GM23248 (cell line): ENCODE data around the gene CARD11. TPM values are rescaled to one million over a fixed set of nuclear protein-coding genes. Genes with fewer than 3 reads are reported as not detected.

Experiments used
- DNase-seq: peaks from one replicate; pipeline ENCODE4 v3.0.0-alpha.2; 2015
- H2AFZ ChIP-seq: fragments of 200-600 bp; sonication (generic); 2 replicates; pipeline ENCODE4 v1.6.1; 2016; ENCODE audit warnings: antibody characterized with exemption
- H3F3A ChIP-seq: fragments of 200-600 bp; sonication (generic); 2 replicates; pipeline ENCODE4 v1.6.1; 2016; ENCODE audit warnings: mild to moderate bottlenecking, antibody characterized with exemption, mixed run types; ENCODE audit not compliant: insufficient read depth
- H3K27ac ChIP-seq: fragments of 200-600 bp; sonication (generic); 2 replicates; pipeline ENCODE4 v1.5.1; 2016; ENCODE audit warnings: mild to moderate bottlenecking
- H3K27me3 ChIP-seq: fragments of 200-600 bp; sonication (generic); replicated peaks from 2 replicates; pipeline ENCODE4 v1.6.1; 2016; ENCODE audit warnings: mild to moderate bottlenecking; ENCODE audit not compliant: insufficient read depth
- H3K36me3 ChIP-seq: fragments of 200-600 bp; sonication (generic); 2 replicates; pipeline ENCODE4 v1.6.1; 2016; ENCODE audit warnings: low read depth, mild to moderate bottlenecking
- H3K4me1 ChIP-seq: fragments of 200-600 bp; sonication (generic); 2 replicates; pipeline ENCODE4 v1.6.1; 2016; ENCODE audit warnings: mild to moderate bottlenecking; ENCODE audit not compliant: insufficient read depth
- H3K4me2 ChIP-seq: fragments of 200-600 bp; sonication (generic); one replicate; pipeline ENCODE4 v1.6.1; 2016; ENCODE audit warnings: mild to moderate bottlenecking; ENCODE audit not compliant: unreplicated experiment
- H3K4me3 ChIP-seq: fragments of 200-600 bp; sonication (generic); 2 replicates; pipeline ENCODE4 v1.5.1; 2016; ENCODE audit warnings: mild to moderate bottlenecking
- H3K79me2 ChIP-seq: fragments of 200-600 bp; sonication (generic); 2 replicates; pipeline ENCODE4 v1.6.1; 2016; ENCODE audit warnings: mild to moderate bottlenecking; ENCODE audit not compliant: insufficient read depth
- H3K9ac ChIP-seq: fragments of 200-600 bp; sonication (generic); 2 replicates; pipeline ENCODE4 v1.6.1; 2016; ENCODE audit warnings: mild to moderate bottlenecking
- H3K9me2 ChIP-seq: fragments of 200-600 bp; sonication (generic); 2 replicates; pipeline ENCODE4 v1.6.1; 2016; ENCODE audit warnings: mixed run types, mild to moderate bottlenecking, moderate library complexity; ENCODE audit not compliant: insufficient read depth
- H3K9me3 ChIP-seq: fragments of 200-600 bp; sonication (generic); one replicate; pipeline ENCODE4 v1.6.1; 2017; ENCODE audit warnings: low read depth
- H4K20me1 ChIP-seq: fragments of 200-600 bp; sonication (generic); 2 replicates; pipeline ENCODE4 v1.6.0; 2016; ENCODE audit not compliant: insufficient read depth
- EZH2 ChIP-seq: fragments of 200-600 bp; sonication (generic); IDR thresholded peaks from 2 replicates; pipeline ENCODE4 v1.6.1; 2018; ENCODE audit warnings: antibody characterized with exemption, mild to moderate bottlenecking; ENCODE audit not compliant: insufficient read depth, poor library complexity, severe bottlenecking
- EZH2phosphoT487 ChIP-seq: fragments of 200-600 bp; sonication (generic); IDR thresholded peaks from 2 replicates; pipeline ENCODE4 v1.6.1; 2018; ENCODE audit warnings: antibody characterized with exemption, moderate library complexity, mild to moderate bottlenecking, low read depth; ENCODE audit not compliant: insufficient read depth
- WGBS, 2 experiments: methylation state at CpG; one replicate each; pipeline ENCODE4 v1.1.6; 2015 to 2017; ENCODE audit warnings: low lambda C conversion rate in 2 of 2, low coverage in 1 of 2; ENCODE audit errors: missing lambda C conversion rate in 2 of 2; 5-methylcytosine and 5-hydroxymethylcytosine counted together
- in situ Hi-C: fragments of 300-500 bp; cut with MboI; formaldehyde crosslinking; loops from 2 replicates; pipeline ENCODE4 v1.15.0; 2020
- polyA plus RNA-seq: library from polyadenylated mRNA; unstranded; fragments of >200 nt; fragmentation: Nextera tagmentation; extraction: Ambion mirVana; gene quantifications from 2 replicates; pipeline ENCODE4 v1.2.1, GENCODE V29; 2016
- total RNA-seq: library from RNA; depleted of rRNA; stranded (reverse); fragments of >200 nt; shearing (Covaris generic); gene quantifications from 2 replicates; pipeline ENCODE4 v1.2.3, GENCODE V29; 2014

Gene CARD11
- total and polyA plus RNA-seq, 2 experiments from 2014 or later: not detected

DNA sequence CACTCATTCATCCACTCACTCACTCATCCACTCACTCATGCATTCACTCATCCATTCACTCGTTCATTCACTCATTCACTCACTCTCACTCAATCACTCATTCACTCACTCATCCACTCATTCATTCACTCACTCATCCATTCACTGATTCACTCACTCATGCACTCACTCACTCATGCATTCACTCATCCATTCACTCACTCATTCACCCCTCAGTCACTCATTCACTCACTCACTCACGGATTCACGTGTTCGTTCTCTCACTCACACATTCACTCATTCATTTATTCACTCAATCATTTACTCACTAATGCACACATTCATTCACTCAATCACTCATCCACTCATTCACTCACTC is 73.4 kb downstream of the CARD11 start:
- WGBS, 2 experiments: 31 to 47% methylated on average over 4 of the region's 4 CpGs
- Histone ChIP-seq H3K9ac (no peak overlapping the region), H3K4me2 (no peak overlapping the region), H3K9me2 (no peaks in the 10 kb centered on the region), H3K79me2 (no peaks in the 10 kb centered on the region), H3K27me3 (no peaks in the 10 kb centered on the region), H3K4me3 (no peak overlapping the region), H3F3A (no peaks in the 10 kb centered on the region), H3K9me3 (no peaks in the 10 kb centered on the region), H3K27ac (no peak overlapping the region), H3K36me3 (no peaks in the 10 kb centered on the region), H4K20me1 (no peaks in the 10 kb centered on the region), H2AFZ (no peak overlapping the region), H3K4me1 (no peaks in the 10 kb centered on the region)
- no peak for DNase-seq
- in situ Hi-C loops: no loop called here
- TF ChIP-seq EZH2 (no peak), EZH2phosphoT487 (no peak)

GRCh38 chr7:2969398-2970306 is 74.0 kb downstream of the CARD11 start:
- H3K4me2 ChIP-seq: no peak overlapping the region
- no peaks in the 10 kb centered on the region for H3F3A ChIP-seq
- H3K79me2 ChIP-seq: no peaks in the 10 kb centered on the region
- H3K4me3 ChIP-seq: no peak overlapping the region
- no peaks in the 10 kb centered on the region for H4K20me1 ChIP-seq
- no peak overlapping the region for H2AFZ ChIP-seq
- in situ Hi-C loops: no loop called here
- TF ChIP-seq EZH2phosphoT487 (no peak), EZH2 (no peak)
- H3K9me3 ChIP-seq: no peaks in the 10 kb centered on the region
- no peak overlapping the region for H3K9ac ChIP-seq
- no peaks in the 10 kb centered on the region for H3K9me2 ChIP-seq
- 65 to 78% methylated on average over 5 to 6 of the region's 6 CpGs for WGBS, 2 experiments
- no peaks in the 10 kb centered on the region for H3K36me3 ChIP-seq
- no peaks in the 10 kb centered on the region for H3K27me3 ChIP-seq
- no peak for DNase-seq
- H3K27ac ChIP-seq: no peak overlapping the region
- no peaks in the 10 kb centered on the region for H3K4me1 ChIP-seq

GRCh38 chr7:2968616-2969397 is 74.9 kb downstream of the CARD11 start:
- TF ChIP-seq EZH2phosphoT487: no peak
- H3F3A ChIP-seq: no peaks in the 10 kb centered on the region
- no peak overlapping the region for H2AFZ ChIP-seq
- H3K9me2 ChIP-seq: no peaks in the 10 kb centered on the region
- no peak for DNase-seq
- no peak overlapping the region for H3K27ac ChIP-seq
- no peak overlapping the region for H3K4me2 ChIP-seq
- no peak overlapping the region for H3K9ac ChIP-seq
- no peaks in the 10 kb centered on the region for H4K20me1 ChIP-seq
- H3K27me3 ChIP-seq: no peaks in the 10 kb centered on the region
- H3K79me2 ChIP-seq: no peaks in the 10 kb centered on the region
- H3K9me3 ChIP-seq: no peaks in the 10 kb centered on the region
- in situ Hi-C loops: no loop called here
- no peaks in the 10 kb centered on the region for H3K36me3 ChIP-seq
- 71 to 73% methylated on average over 12 to 13 of the region's 13 CpGs for WGBS, 2 experiments
- no peak overlapping the region for H3K4me3 ChIP-seq
- no peaks in the 10 kb centered on the region for H3K4me1 ChIP-seq

DNA sequence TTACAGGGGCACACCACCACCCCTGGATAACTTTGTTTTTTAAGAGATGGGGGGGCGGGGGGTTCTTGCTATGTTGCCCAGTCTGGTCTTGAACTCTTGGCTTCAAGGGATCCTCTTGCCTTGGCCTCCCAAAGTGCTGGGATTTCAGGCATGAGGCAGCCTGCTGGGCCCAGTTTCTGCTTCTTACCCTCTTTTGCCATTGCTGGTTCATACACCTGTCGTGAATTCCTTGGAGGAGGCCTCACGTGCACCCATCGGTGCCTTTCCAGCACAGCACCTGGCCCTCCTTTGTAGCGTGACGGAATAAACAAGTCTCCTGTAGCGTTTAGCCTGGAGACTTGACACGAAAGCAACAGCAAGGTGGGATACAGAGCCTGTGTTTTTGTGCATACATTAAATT is 75.5 kb downstream of the CARD11 start:
- Histone ChIP-seq H3K27me3 (no peaks in the 10 kb centered on the region), H3K4me2 (no peak overlapping the region), H3F3A (no peaks in the 10 kb centered on the region), H3K9ac (no peak overlapping the region), H3K9me3 (no peaks in the 10 kb centered on the region), H3K4me1 (no peaks in the 10 kb centered on the region), H3K9me2 (no peaks in the 10 kb centered on the region), H3K4me3 (no peak overlapping the region), H3K36me3 (no peaks in the 10 kb centered on the region), H4K20me1 (no peaks in the 10 kb centered on the region), H3K27ac (no peak overlapping the region), H2AFZ (no peak overlapping the region), H3K79me2 (no peaks in the 10 kb centered on the region)
- in situ Hi-C loops: no loop called here
- 52 to 67% methylated on average over 7 to 8 of the region's 8 CpGs for WGBS, 2 experiments
- no peak for DNase-seq
- TF ChIP-seq EZH2phosphoT487 (no peak), EZH2 (no peak)
